ENCODE measurements around the gene ATRNL1. TPM values are rescaled to one million over a fixed set of nuclear protein-coding genes. Genes with fewer than 3 reads are reported as not detected.

ATRNL1 gene
- total and polyA plus RNA-seq, 2 experiments from 2014 or later, result 4.8 to 29.7 TPM

GRCh38 chr10:115949282-115949844 is 856.2 kb downstream of the ATRNL1 start (continued):
- TF ChIP-seq ZNF462 (CRISPR knock-in tag; IDR thresholded peaks at IDR 0.05) (no peak), ETS1 (IDR thresholded peaks at IDR 0.05) (no peak), EZH2 (IDR thresholded peaks at IDR 0.05; ENCODE audit: low read depth, unreplicated experiment) (no peak), ZNF331 (CRISPR knock-in tag; IDR thresholded peaks at IDR 0.05; ENCODE audit: low read depth) (no peak), STAT1 (IDR thresholded peaks at IDR 0.05; ENCODE audit: unreplicated experiment) (no peak)

- Histone ChIP-seq H3K4me1 (ENCODE audit: insufficient read depth) (peaks cover 31% of the 10 kb centered on the region), H3F3A (replicated peaks; ENCODE audit: low read depth) (no peaks in the 10 kb centered on the region), H3K9me2 (ENCODE audit: insufficient read depth) (no peaks in the 10 kb centered on the region), H3K79me2 (replicated peaks; ENCODE audit: insufficient read depth) (no peaks in the 10 kb centered on the region), H3K4me2 (no peak overlapping the region), H3K4me3 (no peak overlapping the region), H4K20me1 (replicated peaks; ENCODE audit: insufficient read depth) (no peaks in the 10 kb centered on the region), H3K27ac (ENCODE audit: low read depth) (no peak overlapping the region), H3K36me3 (ENCODE audit: insufficient read depth) (no peaks in the 10 kb centered on the region), H2AFZ (no peak overlapping the region), H3K27me3 (ENCODE audit: insufficient read depth) (no peaks in the 10 kb centered on the region)
- ATAC-seq (no peak), DNase-seq (ENCODE audit: low spot score) (no peak)
- H3K9me3 Mint-ChIP-seq, result no peaks in the 10 kb centered on the region
- H3K4me1 Mint-ChIP-seq, result peaks cover 30% of the 10 kb centered on the region
- H3K27ac Mint-ChIP-seq, result peak overlapping the region; percentile 24; the same call in 1 of the 2 replicates
- H3K4me3 Mint-ChIP-seq, result no peak overlapping the region
- H3K36me3 Mint-ChIP-seq (ENCODE audit: low read depth), result no peaks in the 10 kb centered on the region
- H3K27me3 Mint-ChIP-seq (ENCODE audit: insufficient read depth, low read depth, poor library complexity), result no peaks in the 10 kb centered on the region
- no peak for TF ChIP-seq NANOG (IDR thresholded peaks at IDR 0.05; ENCODE audit: borderline replicate concordance)
- TF ChIP-seq ETS1 (IDR thresholded peaks at IDR 0.05), result no peak
- no peak for TF ChIP-seq JUNB (IDR thresholded peaks at IDR 0.05; ENCODE audit: unreplicated experiment)
- TF ChIP-seq EZH2phosphoT487 (IDR thresholded peaks at IDR 0.05; ENCODE audit: unreplicated experiment), result no peak
- no peak for TF ChIP-seq ZNF331 (CRISPR knock-in tag; IDR thresholded peaks at IDR 0.05; ENCODE audit: low read depth)
- TF ChIP-seq CTCF (conservative IDR thresholded peaks at IDR 0.05; ENCODE audit: low read depth in 2 of 2), result no peak
- TF ChIP-seq EZH2 (IDR thresholded peaks at IDR 0.05; ENCODE audit: low read depth, unreplicated experiment), result no peak
- no peak for TF ChIP-seq ZNF114 (CRISPR knock-in tag; IDR thresholded peaks at IDR 0.05)
Observed at GRCh38 chr10:115950320-115950719, 857.2 kb downstream of the ATRNL1 start.

Data from GM23338 (cell line).